Bronchial epithelial cell (primary cell): ENCODE measurements around the gene MTA3. TPM values are rescaled to one million over a fixed set of nuclear protein-coding genes. Genes with fewer than 3 reads are reported as not detected.

Experiments used
- DNase-seq: peaks from one replicate; pipeline ENCODE4 v3.0.0-alpha.2; 2010; ENCODE audit warnings: low read depth
- FAIRE-seq: peaks from 2 replicates; lab custom pipeline; 2011; peaks lifted over from hg19 to GRCh38; lab: Jason Lieb, UNC
- H3K27me3 ChIP-seq: 2 replicates; pipeline ENCODE4 v1.5.1; 2011; ENCODE audit warnings: low read length; ENCODE audit not compliant: control insufficient read depth, insufficient read depth
- H3K36me3 ChIP-seq: 2 replicates; pipeline ENCODE4 v1.5.1; 2011; ENCODE audit warnings: low read length; ENCODE audit not compliant: control insufficient read depth, insufficient read depth
- H3K4me3 ChIP-seq: 2 replicates; pipeline ENCODE4 v1.5.1; 2011; ENCODE audit warnings: mild to moderate bottlenecking, low read depth, low read length, control low read depth
- total RNA-seq: library from RNA; depleted of rRNA; stranded (reverse); fragments of >200 nt; gene quantifications from 2 replicates; pipeline ENCODE4 v1.2.1, GENCODE V29; 2014
- TF ChIP-seq, protein P1 (sequence below): IDR thresholded peaks from 2 replicates; pipeline ENCODE4 v1.5.1; 2011; ENCODE audit warnings: mild to moderate bottlenecking, moderate library complexity, low read length, control low read depth, inconsistent platforms; ENCODE audit not compliant: insufficient read depth, severe bottlenecking

MTA3 gene
- total RNA-seq, 1 donor from 2014 or later: 18.2 TPM

DNA sequence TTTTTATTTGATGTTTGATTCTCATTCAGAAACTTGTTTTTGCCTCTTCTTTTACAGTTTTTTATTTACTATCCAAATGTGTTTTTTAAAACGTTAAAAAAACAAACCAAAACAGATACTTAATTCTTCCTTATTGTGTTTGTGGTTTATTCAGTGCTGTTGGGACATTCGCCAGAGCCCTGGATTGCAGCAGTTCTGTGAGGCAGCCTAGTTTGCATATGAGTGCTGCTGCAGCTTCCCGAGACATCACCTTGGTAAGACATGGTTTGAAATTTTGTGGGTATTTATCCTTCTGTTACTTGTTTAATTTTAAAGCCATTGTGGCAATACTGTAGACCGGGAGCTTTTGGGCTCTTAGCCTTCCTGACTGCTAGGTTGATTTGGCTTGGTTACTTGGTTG, 91.2 kb downstream of the MTA3 start:
- Histone ChIP-seq H3K36me3 (peaks cover 1% of the 10 kb centered on the region), H3K27me3 (no peaks in the 10 kb centered on the region), H3K4me3 (no peak overlapping the region)
- TF ChIP-seq, protein P1, sequence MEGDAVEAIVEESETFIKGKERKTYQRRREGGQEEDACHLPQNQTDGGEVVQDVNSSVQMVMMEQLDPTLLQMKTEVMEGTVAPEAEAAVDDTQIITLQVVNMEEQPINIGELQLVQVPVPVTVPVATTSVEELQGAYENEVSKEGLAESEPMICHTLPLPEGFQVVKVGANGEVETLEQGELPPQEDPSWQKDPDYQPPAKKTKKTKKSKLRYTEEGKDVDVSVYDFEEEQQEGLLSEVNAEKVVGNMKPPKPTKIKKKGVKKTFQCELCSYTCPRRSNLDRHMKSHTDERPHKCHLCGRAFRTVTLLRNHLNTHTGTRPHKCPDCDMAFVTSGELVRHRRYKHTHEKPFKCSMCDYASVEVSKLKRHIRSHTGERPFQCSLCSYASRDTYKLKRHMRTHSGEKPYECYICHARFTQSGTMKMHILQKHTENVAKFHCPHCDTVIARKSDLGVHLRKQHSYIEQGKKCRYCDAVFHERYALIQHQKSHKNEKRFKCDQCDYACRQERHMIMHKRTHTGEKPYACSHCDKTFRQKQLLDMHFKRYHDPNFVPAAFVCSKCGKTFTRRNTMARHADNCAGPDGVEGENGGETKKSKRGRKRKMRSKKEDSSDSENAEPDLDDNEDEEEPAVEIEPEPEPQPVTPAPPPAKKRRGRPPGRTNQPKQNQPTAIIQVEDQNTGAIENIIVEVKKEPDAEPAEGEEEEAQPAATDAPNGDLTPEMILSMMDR: no peak
- FAIRE-seq (no peak), DNase-seq (no peak)

DNA sequence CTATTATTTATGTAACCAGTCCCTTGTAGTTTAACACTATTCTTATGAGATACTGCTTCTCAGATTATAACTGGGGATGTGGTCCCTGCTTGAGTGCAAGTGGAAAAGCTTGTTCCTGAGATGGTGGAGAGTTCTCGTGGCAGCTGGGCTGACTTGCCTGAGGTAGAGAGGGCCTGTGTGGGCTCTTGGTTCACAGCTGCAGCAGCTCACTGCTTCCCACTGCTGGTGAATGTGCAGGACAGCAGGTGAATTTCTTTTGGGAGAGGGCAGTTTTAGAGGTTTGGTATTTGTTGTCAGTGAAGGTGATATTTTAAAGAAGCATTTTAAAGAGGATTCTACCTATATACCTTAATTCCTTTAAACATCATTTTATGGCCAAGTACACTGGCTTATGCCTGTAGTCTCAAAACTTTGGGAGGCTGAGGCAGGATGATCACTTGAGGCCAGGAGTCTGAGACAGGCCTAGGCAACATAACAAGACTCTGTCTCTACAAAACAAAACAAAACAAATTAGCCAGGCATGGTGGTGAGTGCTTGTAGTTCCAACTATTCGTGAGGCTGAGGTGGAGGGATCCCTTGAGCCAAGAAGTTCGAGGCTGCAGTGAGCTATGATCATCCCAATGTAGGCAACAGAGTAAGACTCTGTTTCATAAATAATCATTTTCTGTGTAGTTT, 94.8 kb downstream of the MTA3 start:
- TF ChIP-seq, protein P1: peak; percentile 91
- no peaks in the 10 kb centered on the region for H3K27me3 ChIP-seq
- H3K4me3 ChIP-seq: no peak overlapping the region
- peaks cover 2% of the 10 kb centered on the region for H3K36me3 ChIP-seq
- DNase-seq (peak; percentile 66), FAIRE-seq (no peak)

DNA sequence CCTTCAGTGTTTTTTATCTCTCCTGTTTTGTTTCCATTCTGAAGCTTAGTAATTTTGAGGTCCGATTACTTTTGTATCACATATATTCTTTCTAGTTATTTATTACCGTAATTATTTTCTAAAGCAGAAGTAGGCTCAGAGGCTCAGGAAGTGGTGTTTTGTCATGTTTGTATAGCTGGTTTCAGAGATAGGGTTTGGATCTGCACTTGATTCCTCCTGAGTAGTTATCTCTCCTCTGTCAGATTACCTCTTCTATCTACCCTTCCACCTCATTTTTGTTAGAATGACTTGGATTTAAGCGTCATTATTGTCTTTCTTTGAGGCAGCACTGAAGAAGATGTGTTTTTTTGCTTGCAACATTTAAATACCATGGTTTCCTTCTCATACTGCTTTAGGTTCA, 95.4 kb downstream of the MTA3 start:
- H3K4me3 ChIP-seq: no peak overlapping the region
- no peaks in the 10 kb centered on the region for H3K27me3 ChIP-seq
- peaks cover 2% of the 10 kb centered on the region for H3K36me3 ChIP-seq
- DNase-seq: no peak
- TF ChIP-seq, protein P1: no peak
- no peak for FAIRE-seq

DNA sequence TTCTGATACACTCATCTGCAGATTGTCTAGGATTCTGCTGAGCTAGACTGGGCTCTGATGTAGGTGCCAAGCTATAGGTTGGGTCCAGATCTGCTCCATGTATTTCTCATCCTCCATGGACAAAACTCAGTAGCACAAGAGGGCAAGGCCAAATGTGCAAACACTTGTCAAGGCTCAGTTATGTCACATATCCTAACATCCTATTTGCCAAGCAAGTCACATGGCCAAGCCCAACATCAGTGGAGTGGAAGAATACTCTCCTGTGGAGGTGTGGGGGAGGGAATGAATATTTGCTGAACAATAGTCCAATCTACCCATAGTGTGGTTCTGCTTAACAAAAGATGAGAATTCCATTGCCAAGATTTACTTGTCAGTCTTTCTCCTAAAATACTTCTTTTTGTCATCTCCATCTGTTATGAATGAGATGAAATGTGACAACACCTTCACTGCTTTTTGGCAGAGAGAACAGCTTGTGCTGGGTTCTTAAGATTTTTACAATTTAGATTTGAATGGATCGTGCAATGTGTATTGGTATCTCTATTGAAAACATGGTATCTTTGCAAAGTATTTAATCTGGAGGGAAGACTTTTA, 105.7 kb downstream of the MTA3 start:
- DNase-seq: no peak
- no peaks in the 10 kb centered on the region for H3K27me3 ChIP-seq
- no peak for FAIRE-seq
- no peaks in the 10 kb centered on the region for H3K36me3 ChIP-seq
- TF ChIP-seq, protein P1: no peak
- no peak overlapping the region for H3K4me3 ChIP-seq

GRCh38 chr2:42675815-42676214, 107.4 kb downstream of the MTA3 start:
- FAIRE-seq (no peak), DNase-seq (no peak)
- TF ChIP-seq, protein P1: no peak
- Histone ChIP-seq H3K36me3 (no peaks in the 10 kb centered on the region), H3K4me3 (no peak overlapping the region), H3K27me3 (no peaks in the 10 kb centered on the region)
